ENCODE data around the gene ULK4. TPM values are rescaled to one million over a fixed set of nuclear protein-coding genes. Genes with fewer than 3 reads are reported as not detected.
"Not testable (repeated sequence)": the region's sequence is repeated elsewhere in the genome, so short reads cannot be mapped to it uniquely, and the experiment has no call there.

ULK4 gene
- total RNA-seq, 2 donors from 2014 or later: 30.5 to 31.5 TPM

GRCh38 chr3:41681479-41681878, 280.4 kb downstream of the ULK4 start:
- DNase-seq (no peak), ATAC-seq (no peak)
- Mint-ChIP-seq H3K27ac (no peak overlapping the region), H3K36me3 (ENCODE audit: low read depth) (peaks cover 3% of the 10 kb centered on the region), H3K4me1 (no peaks in the 10 kb centered on the region), H3K27me3 (no peaks in the 10 kb centered on the region), H3K4me3 (no peak overlapping the region)
- H3K9me3 ChIP-seq (ENCODE audit: control insufficient read depth, low read length, poor library complexity, severe bottlenecking): no peaks in the 10 kb centered on the region

DNA sequence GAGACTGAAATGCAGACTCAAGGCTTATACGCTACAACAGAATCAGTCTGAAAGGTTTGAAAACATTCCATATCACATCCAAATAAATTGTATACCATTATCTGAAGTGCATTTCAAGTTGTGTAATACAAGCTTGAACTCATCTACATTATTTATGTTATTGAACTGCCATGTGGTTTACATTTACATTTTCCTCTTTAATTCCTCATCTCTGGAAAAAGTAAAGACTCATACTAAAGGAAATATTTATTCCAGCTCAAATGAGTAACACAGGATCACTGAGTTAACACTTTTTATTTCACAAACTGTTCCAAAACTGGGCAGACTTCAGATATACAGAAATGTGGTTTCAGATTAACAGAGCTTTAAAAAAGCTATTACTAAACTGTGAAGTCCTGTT, 282.5 kb downstream of the ULK4 start:
- ATAC-seq (no peak), DNase-seq (no peak)
- Mint-ChIP-seq H3K4me3 (no peak overlapping the region), H3K4me1 (no peaks in the 10 kb centered on the region), H3K27ac (no peak overlapping the region), H3K36me3 (ENCODE audit: low read depth) (peaks cover 5% of the 10 kb centered on the region), H3K27me3 (no peaks in the 10 kb centered on the region)
- H3K9me3 ChIP-seq (ENCODE audit: control insufficient read depth, low read length, poor library complexity, severe bottlenecking): no peaks in the 10 kb centered on the region

GRCh38 chr3:41675102-41675501, 286.8 kb downstream of the ULK4 start:
- H3K9me3 ChIP-seq (ENCODE audit: control insufficient read depth, low read length, poor library complexity, severe bottlenecking); ATAC-seq; DNase-seq; H3K4me1 Mint-ChIP-seq; H3K36me3 Mint-ChIP-seq (ENCODE audit: low read depth); H3K27me3 Mint-ChIP-seq: not testable (repeated sequence)
- H3K4me3 Mint-ChIP-seq: peak overlapping the region; percentile 60
- H3K27ac Mint-ChIP-seq: peak overlapping the region; percentile 67

DNA sequence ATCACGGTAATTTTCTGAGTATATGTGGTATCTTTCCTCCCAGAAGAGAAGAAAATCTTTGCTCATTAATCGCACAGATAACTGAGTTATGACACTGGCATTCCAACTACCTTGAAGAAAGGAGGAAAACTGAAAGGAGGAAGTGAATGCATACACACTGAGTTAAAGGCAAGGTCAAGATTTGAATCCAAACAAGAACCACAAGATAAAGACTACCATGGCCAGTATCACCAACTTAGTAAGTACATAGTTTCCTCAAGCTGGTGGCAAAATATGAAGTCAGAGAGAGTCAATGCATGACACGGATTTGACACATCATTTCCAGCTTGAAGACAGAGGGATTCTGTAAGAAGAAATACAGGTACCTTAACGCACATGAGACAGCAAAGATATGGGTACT, 287.5 kb downstream of the ULK4 start:
- no peaks in the 10 kb centered on the region for H3K9me3 ChIP-seq (ENCODE audit: control insufficient read depth, low read length, poor library complexity, severe bottlenecking)
- ATAC-seq (no peak), DNase-seq (no peak)
- Mint-ChIP-seq H3K4me1 (no peaks in the 10 kb centered on the region), H3K27me3 (no peaks in the 10 kb centered on the region), H3K4me3 (no peak overlapping the region), H3K27ac (peak overlapping the region; percentile 67), H3K36me3 (ENCODE audit: low read depth) (peaks cover 8% of the 10 kb centered on the region)

DNA sequence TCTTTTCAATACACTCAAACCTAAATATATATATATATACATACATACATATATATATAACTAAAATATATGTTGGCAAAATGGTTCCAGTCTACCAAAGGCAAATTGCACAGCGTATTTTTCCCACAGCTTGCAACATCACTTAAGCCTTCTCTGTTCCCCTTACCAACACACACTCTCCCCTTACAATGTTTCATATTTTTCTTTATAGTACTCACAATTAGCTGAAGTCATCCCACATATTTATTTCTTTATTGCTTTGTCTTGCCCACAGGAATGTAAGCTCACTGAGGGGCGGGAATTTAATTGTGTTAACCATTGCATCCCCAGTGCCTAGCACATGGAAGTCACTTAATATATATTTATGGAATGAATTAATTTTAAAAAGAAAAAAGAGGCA, 288.3 kb downstream of the ULK4 start:
- H3K9me3 ChIP-seq (ENCODE audit: control insufficient read depth, low read length, poor library complexity, severe bottlenecking): no peaks in the 10 kb centered on the region
- Mint-ChIP-seq H3K27ac (no peak overlapping the region), H3K27me3 (no peaks in the 10 kb centered on the region), H3K4me1 (no peaks in the 10 kb centered on the region), H3K4me3 (no peak overlapping the region), H3K36me3 (ENCODE audit: low read depth) (peaks cover 8% of the 10 kb centered on the region)
- DNase-seq (no peak), ATAC-seq (no peak)

DNA sequence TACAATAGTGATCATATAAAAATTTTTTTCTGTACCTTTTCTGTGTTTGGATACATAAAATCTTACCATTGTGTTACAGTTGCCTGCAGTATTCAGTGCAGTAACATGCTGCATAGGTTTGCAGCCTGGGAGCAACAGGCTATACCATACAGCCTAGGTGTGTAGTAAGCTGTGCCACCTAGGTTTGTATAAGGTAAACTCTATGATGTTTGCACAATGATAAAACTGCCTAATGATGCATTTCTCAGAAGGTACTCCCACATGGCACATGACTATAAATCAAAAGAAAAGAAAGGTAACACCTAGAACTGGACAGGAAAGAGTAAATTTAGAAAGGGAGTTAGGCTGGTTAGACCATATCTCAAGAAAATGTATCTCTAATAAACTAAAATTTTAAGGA, 293.5 kb downstream of the ULK4 start:
- no peak for ATAC-seq
- H3K36me3 Mint-ChIP-seq (ENCODE audit: low read depth): peaks cover 11% of the 10 kb centered on the region
- no peak for DNase-seq
- H3K27ac Mint-ChIP-seq: no peak overlapping the region
- H3K9me3 ChIP-seq (ENCODE audit: control insufficient read depth, low read length, poor library complexity, severe bottlenecking): no peaks in the 10 kb centered on the region
- H3K4me3 Mint-ChIP-seq: no peak overlapping the region
- no peaks in the 10 kb centered on the region for H3K27me3 Mint-ChIP-seq
- H3K4me1 Mint-ChIP-seq: no peaks in the 10 kb centered on the region

DNA sequence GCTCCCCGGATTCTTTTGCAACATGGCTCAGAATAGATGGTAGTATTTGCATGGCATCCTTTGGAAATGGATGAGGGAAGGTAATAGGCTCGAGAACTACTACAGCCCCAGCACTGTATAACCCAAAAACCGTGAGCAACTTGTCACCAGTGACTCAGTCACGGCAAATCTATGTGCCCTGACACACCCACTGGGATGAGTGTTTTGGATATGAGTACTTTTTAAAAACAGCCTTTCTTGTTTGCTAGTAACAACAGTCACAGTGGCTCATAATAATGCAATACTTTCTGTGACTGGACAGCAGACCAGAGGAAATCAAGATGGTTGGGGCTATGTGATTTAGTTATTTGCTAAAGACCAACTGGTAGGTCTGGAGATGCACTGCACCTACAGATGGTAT, 299.6 kb downstream of the ULK4 start:
- H3K27ac Mint-ChIP-seq: no peak overlapping the region
- peaks cover 10% of the 10 kb centered on the region for H3K36me3 Mint-ChIP-seq (ENCODE audit: low read depth)
- no peak for DNase-seq
- no peaks in the 10 kb centered on the region for H3K4me1 Mint-ChIP-seq
- ATAC-seq: no peak
- H3K4me3 Mint-ChIP-seq: no peak overlapping the region
- no peaks in the 10 kb centered on the region for H3K27me3 Mint-ChIP-seq
- H3K9me3 ChIP-seq (ENCODE audit: control insufficient read depth, low read length, poor library complexity, severe bottlenecking): no peaks in the 10 kb centered on the region

DNA sequence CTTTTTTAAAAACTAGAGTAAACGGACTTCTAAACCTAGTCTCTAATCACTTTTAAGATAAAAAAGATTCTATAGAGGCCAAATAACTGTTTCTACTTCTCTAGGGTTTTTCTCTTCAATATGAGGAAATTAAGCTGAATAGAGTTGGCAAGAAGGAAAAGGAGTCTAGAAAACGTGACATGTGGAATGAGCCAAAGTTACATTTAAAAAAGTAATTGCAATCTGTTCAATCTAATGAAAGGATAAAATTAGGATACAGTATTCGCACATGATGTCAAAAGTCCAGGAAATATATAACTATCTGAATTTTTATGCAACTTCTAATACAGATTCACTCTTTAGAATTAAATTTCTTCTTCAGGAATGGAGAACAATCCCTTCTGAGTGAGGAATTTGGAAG, 300.1 kb downstream of the ULK4 start:
- H3K27me3 Mint-ChIP-seq: no peaks in the 10 kb centered on the region
- no peak overlapping the region for H3K4me3 Mint-ChIP-seq
- DNase-seq: no peak
- H3K4me1 Mint-ChIP-seq: no peaks in the 10 kb centered on the region
- H3K27ac Mint-ChIP-seq: no peak overlapping the region
- no peaks in the 10 kb centered on the region for H3K9me3 ChIP-seq (ENCODE audit: control insufficient read depth, low read length, poor library complexity, severe bottlenecking)
- peaks cover 10% of the 10 kb centered on the region for H3K36me3 Mint-ChIP-seq (ENCODE audit: low read depth)
- no peak for ATAC-seq

DNA sequence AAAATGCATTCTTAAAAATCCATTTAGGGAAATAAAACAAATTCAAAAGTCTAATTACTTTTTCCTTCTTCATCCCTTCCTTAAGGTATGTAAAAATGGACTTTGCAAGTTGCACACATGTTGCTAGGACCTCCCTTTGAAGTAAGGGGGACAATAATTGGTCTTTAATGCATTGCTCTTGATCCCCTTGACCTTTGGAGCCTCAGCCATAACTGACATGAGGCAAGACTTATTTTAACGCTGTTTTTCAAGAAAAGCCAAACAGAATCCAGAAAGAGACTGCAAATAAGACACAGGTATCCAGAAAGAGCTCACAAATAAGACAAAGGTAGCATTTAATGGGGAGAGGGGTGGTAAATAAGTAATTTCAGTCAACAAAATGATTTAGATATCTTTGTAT, 301.4 kb downstream of the ULK4 start:
- DNase-seq (no peak), ATAC-seq (no peak)
- H3K36me3 Mint-ChIP-seq (ENCODE audit: low read depth): peaks cover 8% of the 10 kb centered on the region
- H3K27me3 Mint-ChIP-seq: no peaks in the 10 kb centered on the region
- H3K4me1 Mint-ChIP-seq: no peaks in the 10 kb centered on the region
- no peak overlapping the region for H3K27ac Mint-ChIP-seq
- H3K9me3 ChIP-seq (ENCODE audit: control insufficient read depth, low read length, poor library complexity, severe bottlenecking): no peaks in the 10 kb centered on the region
- no peak overlapping the region for H3K4me3 Mint-ChIP-seq

- Mint-ChIP-seq H3K36me3 (ENCODE audit: low read depth) (peaks cover 2% of the 10 kb centered on the region), H3K27ac (no peak overlapping the region)
Measured at GRCh38 chr3:41653571-41654239, 308.2 kb downstream of the ULK4 start.

GRCh38 chr3:41652931-41653330, 309.0 kb downstream of the ULK4 start:
- Mint-ChIP-seq H3K27ac (no peak overlapping the region), H3K36me3 (ENCODE audit: low read depth) (peaks cover 2% of the 10 kb centered on the region), H3K27me3 (no peaks in the 10 kb centered on the region), H3K4me3 (no peak overlapping the region), H3K4me1 (no peaks in the 10 kb centered on the region)
- DNase-seq: no peak
- H3K9me3 ChIP-seq (ENCODE audit: control insufficient read depth, low read length, poor library complexity, severe bottlenecking): no peaks in the 10 kb centered on the region
- no peak for ATAC-seq

More at GRCh38 chr3:41653571-41654239, 308.2 kb downstream of the ULK4 start:
- Mint-ChIP-seq H3K4me3 (no peak overlapping the region), H3K4me1 (no peaks in the 10 kb centered on the region), H3K27me3 (no peaks in the 10 kb centered on the region)
- H3K9me3 ChIP-seq (ENCODE audit: control insufficient read depth, low read length, poor library complexity, severe bottlenecking): no peaks in the 10 kb centered on the region
- ATAC-seq (no peak), DNase-seq (no peak)

GRCh38 chr3:41652506-41652905, 309.4 kb downstream of the ULK4 start:
- H3K9me3 ChIP-seq (ENCODE audit: control insufficient read depth, low read length, poor library complexity, severe bottlenecking): no peaks in the 10 kb centered on the region
- DNase-seq (no peak), ATAC-seq (no peak)
- H3K4me1 Mint-ChIP-seq: no peaks in the 10 kb centered on the region
- H3K4me3 Mint-ChIP-seq: no peak overlapping the region
- H3K36me3 Mint-ChIP-seq (ENCODE audit: low read depth): peaks cover 2% of the 10 kb centered on the region
- no peak overlapping the region for H3K27ac Mint-ChIP-seq
- no peaks in the 10 kb centered on the region for H3K27me3 Mint-ChIP-seq

DNA sequence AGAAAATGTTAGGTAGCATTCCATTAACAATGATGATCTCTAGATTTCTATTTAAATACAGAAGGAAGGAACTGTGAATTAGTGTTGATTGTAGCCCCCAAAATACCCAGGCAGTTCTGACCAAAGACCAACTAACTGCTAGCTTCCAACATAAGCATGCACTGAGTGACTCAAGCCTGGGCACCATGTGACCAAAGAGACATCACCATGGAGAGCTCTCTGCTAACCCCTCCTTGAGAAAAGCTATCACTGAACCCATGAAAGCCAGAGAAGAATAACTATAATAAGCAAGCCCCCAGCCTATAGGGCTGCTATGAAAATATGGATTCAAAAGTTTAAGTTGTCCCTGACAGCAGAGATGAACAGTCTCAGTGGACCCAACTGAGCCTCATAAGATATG, 310.2 kb downstream of the ULK4 start:
- Mint-ChIP-seq H3K4me3 (no peak overlapping the region), H3K27me3 (no peaks in the 10 kb centered on the region), H3K27ac (no peak overlapping the region), H3K4me1 (no peaks in the 10 kb centered on the region), H3K36me3 (ENCODE audit: low read depth) (peaks cover 2% of the 10 kb centered on the region)
- DNase-seq (no peak), ATAC-seq (no peak)
- no peaks in the 10 kb centered on the region for H3K9me3 ChIP-seq (ENCODE audit: control insufficient read depth, low read length, poor library complexity, severe bottlenecking)

DNA sequence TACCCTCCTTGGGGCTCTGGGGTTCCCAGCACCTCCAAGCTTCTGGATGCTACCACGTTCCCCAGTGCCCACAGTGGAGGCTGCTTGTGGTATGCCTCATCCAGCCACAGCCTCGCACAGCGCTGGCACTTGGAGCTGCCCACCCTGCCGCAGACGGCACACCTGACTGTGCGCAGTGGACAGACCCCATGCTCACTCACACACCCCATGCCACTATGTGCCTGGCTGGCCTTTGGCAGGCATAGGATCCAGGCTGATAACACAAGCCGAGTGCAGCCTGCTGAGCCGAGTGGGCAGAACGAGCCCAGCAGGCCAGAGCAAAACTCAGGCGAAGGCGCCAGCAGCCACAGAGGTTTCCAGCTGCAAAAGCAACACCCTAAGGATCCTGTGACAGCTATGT, 311.5 kb downstream of the ULK4 start:
- H3K4me3 Mint-ChIP-seq: no peak overlapping the region

More for the DNA sequence above, 311.5 kb downstream of the ULK4 start:
- Mint-ChIP-seq H3K27ac (no peak overlapping the region), H3K27me3 (no peaks in the 10 kb centered on the region), H3K4me1 (no peaks in the 10 kb centered on the region), H3K36me3 (ENCODE audit: low read depth) (peaks cover 2% of the 10 kb centered on the region)
- DNase-seq: no peak
- H3K9me3 ChIP-seq (ENCODE audit: control insufficient read depth, low read length, poor library complexity, severe bottlenecking): no peaks in the 10 kb centered on the region
- no peak for ATAC-seq

Data from T-helper 17 cell (primary cell).